PC-9 (cell line): ENCODE data around the gene TSPAN11.

Source experiments
- EZH2 ChIP-seq: fragments of 200-600 bp; sonication (generic); IDR thresholded peaks from 2 replicates; pipeline ENCODE4 v1.8.0; 2017; ENCODE audit warnings: antibody characterized with exemption, low read depth
- TF ChIP-seq, protein P1 (sequence below): fragments of 200-600 bp; sonication (generic); conservative IDR thresholded peaks from 2 replicates; pipeline ENCODE4 v1.6.1; 2017; ENCODE audit warnings: mixed run types, antibody characterized with exemption, mild to moderate bottlenecking, moderate library complexity

- no peak for TF ChIP-seq EZH2
- TF ChIP-seq, protein P1, sequence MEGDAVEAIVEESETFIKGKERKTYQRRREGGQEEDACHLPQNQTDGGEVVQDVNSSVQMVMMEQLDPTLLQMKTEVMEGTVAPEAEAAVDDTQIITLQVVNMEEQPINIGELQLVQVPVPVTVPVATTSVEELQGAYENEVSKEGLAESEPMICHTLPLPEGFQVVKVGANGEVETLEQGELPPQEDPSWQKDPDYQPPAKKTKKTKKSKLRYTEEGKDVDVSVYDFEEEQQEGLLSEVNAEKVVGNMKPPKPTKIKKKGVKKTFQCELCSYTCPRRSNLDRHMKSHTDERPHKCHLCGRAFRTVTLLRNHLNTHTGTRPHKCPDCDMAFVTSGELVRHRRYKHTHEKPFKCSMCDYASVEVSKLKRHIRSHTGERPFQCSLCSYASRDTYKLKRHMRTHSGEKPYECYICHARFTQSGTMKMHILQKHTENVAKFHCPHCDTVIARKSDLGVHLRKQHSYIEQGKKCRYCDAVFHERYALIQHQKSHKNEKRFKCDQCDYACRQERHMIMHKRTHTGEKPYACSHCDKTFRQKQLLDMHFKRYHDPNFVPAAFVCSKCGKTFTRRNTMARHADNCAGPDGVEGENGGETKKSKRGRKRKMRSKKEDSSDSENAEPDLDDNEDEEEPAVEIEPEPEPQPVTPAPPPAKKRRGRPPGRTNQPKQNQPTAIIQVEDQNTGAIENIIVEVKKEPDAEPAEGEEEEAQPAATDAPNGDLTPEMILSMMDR: no peak
These were observed 81.8 kb downstream of the TSPAN11 start for GRCh38 chr12:31008241-31008761.
